Embryonic facial prominence (tissue), 1 donor: Measurements from ENCODE around the gene PDLIM4.

Experiments
- DNase-seq: peaks from one replicate; pipeline ENCODE4 v3.0.0-alpha.2; 2016; ENCODE audit errors: extremely low spot score

The PDLIM4 gene

DNA sequence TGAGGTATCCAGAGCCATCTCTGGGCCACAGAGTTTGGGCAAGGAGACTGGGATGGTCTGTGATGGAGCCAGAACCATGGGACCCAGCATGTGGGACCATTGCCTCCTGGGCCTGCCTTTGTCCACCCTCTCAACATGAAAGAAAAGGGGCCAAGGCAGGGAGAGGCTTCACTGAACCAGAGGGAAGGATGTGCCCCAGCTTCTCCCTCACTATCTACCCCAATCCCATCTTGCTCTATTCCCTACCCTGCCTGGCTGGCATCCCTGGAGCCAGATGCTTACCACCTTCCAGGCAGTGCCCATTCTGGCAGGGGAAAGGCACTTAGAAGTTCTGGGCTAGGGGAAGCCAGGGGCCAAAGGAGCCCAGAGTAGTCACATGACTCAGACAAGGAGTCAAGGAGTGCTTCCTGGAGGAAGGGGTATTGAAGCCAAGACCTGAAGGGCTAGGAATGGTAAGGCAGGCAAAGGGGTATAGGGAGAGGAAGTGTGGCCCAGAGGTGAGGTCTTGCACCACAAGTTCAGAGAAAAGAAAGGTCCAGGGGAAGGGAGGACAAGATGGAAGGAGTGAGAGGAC is 9.8 kb downstream of the PDLIM4 start:
- DNase-seq, result no peak

DNA sequence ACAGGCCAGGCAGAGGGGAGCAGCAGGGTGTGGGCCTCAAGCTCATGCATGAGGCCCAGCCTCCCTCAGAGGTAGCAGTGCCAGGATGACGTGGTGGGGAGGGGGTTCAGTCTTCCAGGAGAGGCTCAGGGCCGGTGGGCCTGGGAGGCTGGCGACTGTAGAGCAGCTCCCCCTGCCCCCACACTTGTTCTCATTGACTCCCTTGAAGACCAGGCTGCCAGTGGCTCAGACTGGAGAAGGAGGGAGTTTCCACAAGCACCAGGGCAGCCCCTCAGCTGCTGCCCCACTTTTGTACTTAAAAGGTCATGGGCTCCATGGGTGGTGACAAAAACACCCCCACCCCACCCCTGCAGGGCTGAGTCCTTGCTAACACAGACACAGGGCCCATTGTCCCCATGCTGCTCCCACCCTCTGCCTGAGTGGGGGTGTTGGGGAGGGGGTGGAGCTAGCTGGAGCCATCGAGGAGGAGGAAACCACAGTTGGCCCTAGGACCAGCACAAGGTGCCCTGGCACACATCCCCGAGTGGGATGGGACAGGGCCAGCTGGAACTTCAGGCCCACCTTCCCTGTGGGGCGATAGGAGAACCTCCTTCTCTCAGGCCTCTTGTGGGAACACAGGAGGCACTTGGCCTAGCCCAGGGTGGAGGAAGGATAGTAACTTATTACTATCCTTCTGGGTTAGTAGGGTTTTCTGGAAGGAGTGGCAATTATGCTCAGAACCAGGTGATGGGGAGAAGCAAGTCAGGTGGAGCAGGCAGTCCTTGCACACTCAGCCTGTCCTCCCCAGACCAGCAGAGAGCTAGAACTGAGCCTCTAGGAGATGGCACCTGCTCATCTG is 10.7 kb downstream of the PDLIM4 start:
- DNase-seq, result no peak

DNA sequence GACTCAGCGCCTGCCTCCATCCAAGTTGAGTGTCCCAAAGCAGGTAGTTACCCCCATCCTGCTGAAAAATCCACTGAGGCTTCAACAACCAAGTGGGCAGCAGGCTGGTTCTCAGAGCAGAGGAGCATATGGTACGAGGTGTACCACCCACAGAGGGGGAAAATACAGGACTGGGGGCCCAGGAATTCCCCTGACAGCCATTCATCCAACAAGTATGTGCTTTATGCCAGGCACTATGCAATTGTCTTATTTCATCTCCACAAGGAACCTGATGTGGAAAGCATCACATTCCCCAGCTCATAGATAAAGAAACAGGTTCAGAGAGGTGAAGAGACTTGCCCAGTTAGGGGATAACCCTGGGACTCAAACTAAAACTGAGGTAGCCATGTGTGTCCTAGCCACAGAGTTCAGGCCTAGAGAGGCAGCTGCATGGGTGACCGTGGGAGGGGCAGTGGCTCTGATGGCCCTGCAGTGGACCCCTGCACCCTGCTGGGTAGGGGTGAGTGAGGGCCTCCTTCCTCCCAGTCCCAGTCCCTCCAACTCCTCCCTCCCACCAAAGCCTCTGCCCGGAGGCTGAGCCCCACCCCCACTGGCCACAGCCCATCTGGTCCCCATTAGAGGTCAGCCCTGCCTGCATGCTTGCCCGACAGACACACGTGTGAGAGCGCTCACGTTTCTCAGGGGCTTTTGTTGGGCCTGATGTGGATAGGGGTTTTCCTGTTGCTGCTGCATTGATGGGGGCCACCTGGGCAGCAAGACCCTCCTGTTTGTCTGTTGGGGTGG is 11.5 kb downstream of the PDLIM4 start:
- DNase-seq, result no peak

DNA sequence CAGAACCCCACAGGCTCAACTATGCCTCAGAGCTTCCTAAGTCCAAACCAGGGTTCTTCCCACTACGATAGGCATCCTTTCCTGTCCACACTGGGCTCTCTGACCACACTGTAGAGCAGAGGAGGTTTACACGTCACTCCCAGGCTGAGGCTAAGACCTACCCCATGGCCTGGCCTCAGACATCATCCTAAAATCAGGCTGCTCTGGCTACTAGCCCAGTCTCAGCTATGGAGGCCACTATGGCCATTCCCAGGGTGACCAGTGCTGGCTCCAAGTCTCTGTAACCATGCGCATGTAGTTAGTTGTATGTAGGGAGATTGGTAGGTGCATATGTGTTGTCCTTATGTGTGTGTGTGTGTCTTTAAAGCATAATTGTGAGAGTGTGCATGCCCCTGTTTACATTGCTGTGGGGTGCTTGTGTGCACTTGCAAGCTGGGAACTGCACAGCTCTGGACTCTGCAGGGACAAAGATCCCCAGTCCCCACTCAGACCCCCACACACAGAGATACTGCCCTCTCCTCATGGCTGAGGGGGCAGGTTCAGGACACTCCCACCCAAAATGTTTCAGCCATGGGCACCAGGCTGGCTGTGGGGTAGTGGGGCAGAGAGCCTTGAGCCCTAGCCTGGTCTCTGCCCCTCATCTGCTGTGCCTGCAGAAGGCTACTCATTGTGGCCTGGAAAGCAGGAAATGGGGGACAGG is 12.3 kb downstream of the PDLIM4 start:
- no peak for DNase-seq

DNA sequence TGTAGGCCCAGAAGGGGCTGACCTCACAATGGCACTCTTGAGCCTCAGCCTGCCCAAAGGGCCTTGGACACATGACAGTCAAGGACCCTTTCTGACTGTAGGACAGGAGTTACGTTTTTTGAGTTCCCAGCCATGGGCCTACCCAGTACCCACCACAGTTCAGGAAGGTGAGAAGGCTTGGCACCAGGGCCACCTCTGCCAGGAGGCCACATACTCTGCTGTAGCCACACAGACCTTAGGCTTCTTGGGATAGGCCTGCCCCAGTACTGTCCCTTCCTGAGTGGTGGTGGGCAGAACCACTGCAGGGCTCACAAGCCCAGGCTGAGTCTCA is 12.8 kb downstream of the PDLIM4 start:
- no peak for DNase-seq

DNA sequence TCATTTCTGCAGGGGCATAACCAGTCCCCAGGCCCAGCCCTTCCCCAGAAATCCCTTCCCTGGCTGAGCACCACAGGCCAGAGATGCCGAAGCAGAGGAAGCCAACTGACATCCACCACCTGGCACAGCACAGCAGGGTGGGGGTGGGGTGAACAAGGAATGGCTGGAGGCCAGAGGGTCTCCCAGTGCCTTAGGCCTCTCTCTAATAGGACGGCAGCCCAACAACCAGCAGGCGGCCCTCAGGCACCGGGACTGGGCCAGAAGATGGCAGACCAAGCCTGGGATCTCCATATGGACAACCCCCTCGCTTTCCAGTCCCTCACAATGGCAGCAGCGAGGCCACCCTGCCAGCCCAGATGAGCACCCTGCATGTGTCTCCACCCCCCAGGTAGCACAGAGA is 13.2 kb downstream of the PDLIM4 start:
- no peak for DNase-seq

DNA sequence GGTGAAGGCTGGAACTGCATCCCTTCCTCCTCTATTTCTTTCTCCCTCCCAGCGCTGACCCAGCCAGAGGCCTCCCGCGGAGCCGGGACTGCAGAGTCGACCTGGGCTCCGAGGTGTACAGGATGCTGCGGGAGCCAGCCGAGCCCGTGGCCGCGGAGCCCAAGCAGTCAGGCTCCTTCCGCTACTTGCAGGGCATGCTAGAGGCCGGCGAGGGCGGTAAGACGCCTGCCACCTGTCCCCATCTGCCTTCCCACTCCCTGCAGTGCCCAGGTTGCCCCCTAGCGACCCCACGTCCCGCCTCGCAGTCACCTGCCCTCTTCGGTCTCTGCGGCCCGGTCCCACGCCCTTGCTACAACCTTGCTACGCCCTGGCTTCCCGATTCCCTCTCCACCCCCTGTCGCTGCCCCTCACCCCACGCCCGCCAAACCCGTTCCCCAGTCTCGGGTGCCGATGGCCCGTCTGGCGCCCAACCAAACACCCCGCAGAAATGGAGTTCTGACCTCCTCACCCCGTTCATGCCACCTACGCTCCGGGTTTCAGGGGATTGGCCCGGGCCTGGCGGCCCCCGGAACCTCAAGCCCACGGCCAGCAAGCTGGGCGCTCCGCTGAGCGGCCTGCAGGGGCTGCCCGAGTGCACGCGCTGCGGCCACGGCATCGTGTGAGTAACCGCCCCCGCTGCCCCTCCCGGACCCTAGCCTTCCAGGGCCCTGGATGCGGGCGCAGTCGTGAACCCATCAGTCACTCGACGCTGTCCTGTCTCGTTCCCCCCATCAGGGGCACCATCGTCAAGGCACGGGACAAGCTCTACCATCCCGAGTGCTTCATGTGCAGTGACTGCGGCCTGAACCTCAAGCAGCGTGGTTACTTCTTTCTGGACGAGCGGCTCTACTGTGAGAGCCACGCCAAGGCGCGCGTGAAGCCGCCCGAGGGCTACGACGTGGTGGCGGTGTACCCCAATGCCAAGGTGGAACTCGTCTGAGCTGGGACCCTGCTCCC is 14.1 kb downstream of the PDLIM4 start:
- DNase-seq, result no peak

DNA sequence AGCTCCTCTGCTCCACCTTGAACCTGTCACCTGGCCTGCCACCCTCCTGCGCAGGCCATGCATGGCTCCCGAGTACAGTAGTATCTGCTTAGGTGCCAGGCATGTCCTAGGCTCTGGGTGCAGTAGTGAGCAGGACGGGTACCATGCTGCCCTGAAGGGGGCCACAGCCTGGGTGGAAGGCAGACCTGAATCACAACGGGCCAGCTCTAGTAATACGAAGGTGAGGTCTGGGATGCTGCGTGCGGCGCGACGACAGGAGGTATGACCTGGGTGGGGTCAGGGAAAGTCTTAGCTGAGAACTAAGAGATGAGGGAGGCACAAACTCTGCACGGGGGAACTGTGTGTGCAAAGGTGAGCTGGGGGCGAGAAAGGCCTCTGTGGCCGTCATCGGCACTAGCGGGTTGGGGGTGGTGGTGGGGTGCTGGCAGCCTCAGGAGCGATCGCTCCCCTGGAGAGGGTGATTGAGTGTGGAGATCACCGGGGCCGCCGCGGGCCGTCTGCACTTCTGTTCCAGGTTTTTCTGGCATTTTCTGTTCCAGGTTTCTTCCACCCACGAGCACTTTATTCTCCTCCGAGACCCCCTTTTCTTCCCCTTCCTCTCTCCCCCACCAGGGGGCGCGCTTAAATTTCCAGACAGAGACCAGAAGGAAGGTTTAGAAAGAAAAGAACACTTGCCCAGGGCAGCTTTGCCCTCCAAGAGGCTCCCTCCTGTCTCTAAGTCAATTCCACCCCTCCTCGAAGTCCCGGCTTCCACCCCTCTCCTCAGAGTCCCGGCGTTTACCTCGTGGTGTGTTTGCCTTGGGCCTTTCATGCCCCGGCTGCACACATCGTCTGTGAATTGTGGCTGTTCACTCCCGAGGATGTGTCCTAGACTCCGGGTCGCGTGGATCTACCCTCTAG is 15.1 kb downstream of the PDLIM4 start:
- DNase-seq, result no peak

DNA sequence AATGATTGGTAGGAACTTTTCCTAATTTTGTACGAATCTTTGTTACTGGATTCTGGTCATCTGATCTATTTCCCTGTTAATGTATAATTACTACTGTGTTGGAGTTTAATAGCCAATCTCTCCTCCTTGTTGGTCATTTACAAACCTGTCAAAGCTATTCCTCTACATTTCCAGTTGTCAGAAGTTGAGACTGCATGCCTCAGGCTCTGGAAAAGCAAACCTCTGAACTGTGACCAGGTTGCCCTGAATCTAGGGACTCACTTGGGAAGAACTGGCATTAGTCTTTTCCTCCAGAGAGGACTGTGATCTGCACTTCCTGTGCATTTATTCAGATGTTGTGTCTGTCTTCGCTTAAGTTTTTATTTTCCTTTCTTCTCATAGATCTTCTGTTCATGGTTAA is 16.1 kb downstream of the PDLIM4 start:
- DNase-seq, result no peak

DNA sequence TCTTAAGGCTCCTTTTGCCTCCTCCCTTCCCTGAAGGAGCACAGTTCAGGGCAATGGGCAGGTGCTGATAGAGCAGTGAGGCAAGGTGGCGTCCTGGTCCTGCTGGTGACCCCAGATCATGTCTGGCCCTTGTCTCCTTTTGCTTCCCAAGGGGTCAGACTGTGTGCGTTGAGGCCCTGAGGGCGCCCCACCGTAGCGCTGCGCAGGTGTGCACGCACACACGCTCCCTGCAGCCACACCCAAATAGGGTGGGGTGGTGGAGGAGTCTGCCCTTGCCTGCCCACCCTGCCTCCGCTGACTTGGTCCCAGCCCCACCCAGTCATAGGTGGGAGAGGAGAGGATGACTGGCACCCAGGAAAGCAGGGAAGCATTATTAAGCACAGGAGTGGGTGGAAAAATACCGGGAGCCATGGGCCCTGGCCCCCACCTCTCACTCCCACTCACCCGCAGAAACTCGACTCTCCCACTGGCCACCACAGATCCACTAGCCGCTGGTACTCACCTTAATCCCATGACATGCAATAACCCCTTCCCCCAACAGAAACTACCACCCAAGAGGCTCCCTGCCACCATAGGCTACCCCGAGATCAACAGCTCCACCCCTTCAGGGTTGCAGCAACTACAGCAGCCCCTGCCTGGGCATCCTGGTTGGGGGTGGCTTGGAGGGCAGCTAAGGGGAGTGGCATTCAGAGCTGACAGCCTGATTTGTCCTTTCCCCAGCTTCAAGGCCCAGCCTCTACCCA is 16.7 kb downstream of the PDLIM4 start:
- no peak for DNase-seq

DNA sequence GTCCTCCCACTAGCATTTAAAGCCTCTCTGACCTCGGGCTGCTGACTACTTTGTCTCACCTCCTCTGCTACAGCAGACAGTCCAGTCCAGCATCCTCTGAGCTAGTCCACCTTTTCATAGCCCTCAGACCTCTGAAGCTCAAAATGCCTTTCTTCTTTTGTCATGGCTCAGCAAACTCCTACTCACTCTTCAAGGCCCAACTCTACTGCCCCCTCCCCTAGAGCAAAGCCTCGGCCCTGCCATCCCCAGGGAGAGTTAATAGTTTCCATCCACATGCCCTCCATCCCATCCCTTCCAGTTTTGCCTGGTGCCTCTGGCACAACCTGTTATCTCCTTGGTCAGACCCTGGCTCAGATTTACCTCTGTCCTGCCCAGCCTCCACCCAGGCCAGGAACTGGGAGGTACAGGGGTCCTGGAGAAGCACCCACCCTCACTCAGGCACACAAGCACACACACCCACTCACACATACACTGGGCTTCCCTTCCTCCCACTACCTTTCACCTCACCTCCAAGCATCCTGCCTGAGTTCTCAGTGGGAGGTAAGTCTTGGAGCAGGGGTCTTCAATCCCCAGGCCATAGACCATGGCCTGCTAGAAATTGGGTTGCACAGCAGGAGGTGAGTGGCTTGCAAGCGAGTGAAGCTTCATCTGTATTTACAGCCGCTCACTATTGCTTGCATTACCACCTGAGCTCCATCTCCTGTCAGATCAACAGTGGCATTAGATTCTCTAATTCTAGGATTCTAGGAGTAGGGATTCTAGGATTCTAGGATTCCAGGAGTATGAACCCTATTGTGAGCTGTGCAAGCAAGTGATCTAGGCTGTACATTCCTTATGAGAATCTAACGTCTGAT is 18.1 kb downstream of the PDLIM4 start:
- no peak for DNase-seq

DNA sequence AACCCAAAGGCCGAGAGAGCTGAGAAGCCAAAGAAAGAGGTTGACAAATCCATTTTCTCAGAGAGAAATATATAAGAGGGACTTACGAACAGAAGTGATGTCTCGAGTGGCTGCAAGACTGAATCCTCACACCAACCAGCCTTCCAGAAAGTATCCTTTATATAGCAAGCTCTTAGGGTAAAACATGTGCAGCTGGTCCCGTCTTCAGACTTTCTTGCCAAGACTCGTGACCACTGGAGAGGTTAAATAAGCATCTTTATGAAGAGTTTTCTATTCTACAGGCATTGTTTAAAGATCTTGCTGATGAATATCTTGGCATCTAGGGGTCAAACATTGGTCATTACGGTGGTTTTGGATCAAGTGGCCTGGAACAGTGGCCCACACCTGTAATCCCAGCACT is 19.8 kb downstream of the PDLIM4 start:
- no peak for DNase-seq

DNA sequence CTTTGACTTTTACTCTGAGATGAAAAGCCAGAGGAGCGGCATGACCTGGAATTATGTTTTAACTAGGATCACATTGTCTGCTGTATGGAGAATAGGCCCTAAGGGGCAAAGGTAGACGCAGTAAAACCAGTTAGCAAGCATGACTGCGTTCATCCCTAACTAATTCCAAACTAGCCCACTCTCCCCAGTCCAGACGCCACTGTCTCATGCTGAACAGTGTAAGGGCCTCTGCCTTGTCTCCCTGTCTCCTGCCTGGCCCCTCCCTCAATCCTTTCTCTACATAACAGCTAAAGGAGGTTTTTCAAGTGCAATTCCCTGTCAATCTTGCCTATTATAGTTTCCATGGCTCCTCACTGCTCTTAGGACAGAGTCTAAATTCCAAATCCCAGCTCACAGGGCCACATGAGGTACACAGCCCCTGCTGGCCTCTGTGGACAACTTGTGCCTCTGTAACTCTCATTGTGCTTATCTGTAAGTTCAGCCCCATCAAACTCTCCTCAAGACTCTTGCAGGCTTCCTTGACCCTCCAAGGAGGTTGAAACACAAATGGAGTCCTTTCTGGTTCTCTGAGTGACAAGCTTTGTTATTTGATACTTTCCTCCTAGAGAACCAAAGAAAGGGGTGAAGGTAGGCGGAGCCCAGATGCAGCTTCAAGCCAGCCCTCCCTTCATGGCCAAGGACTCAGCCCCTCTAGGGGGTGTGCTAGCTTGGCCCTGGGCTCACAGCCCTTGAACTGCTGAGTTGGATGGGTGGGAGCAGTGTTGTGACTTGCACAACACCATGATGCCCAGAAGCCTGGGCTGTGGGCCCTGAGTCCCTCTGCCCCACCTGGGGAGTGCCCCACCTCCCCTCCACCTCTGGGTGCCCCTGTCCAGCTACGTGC is 20.7 kb downstream of the PDLIM4 start:
- DNase-seq, result no peak

DNA sequence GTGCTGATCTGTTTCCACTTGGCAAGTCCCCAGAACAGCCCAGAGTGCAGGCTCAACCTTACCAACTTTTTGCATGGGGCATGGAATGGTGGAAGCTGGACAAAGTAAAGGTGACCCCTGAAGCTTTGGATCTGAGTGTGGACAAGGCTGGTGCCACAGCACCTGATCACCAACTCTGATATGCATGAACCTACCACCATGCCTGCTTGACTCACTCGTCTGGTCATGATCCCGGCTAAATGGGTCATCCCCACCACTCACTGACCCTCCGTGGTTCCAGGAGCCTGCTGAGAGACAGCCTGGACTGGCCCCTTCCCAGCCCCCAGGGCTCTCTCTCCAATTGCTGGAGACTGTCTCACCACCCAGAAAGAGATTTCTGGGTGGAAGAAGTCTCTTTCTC is 22.3 kb downstream of the PDLIM4 start:
- no peak for DNase-seq

DNA sequence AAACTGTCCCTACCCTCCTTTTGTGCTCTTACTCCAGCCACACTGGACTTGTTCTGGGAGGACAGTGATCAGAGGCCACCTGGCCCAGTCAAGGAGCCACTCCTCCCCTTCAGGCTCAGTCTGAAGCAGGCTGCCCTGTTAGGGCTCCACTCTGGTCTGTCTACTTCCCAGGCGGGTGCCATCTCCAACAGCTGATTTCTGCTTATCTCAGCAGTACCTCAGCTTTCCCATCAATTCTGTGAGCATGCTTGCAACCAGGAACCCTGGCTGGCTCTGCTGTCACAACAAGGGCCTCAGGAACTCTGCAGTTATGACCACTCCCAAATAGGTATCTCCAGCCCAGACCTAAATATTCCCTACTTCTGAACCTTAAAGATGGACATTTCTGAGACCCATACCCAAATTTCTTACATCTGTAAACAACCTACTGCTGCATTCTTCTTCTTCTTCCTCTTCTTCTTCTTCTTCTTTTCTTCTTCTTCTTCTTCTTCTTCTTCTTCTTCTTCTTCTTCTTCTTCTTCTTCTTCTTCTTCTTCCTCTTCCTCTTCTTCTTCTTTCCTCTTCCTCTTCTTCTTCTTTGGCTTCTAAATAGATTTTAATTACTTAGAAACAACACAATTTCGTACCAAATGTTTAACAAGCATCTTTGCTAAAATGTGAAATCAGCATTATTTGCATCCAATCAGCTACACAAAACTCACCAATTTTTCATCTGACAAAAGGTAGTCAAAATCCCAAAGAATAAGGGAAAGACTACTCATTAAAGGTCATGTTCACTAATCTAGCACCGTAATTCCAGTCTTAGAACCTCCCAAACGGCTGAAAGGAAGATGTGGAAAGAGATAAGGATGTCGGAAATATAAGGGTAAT is 23.1 kb downstream of the PDLIM4 start:
- DNase-seq, result no peak

DNA sequence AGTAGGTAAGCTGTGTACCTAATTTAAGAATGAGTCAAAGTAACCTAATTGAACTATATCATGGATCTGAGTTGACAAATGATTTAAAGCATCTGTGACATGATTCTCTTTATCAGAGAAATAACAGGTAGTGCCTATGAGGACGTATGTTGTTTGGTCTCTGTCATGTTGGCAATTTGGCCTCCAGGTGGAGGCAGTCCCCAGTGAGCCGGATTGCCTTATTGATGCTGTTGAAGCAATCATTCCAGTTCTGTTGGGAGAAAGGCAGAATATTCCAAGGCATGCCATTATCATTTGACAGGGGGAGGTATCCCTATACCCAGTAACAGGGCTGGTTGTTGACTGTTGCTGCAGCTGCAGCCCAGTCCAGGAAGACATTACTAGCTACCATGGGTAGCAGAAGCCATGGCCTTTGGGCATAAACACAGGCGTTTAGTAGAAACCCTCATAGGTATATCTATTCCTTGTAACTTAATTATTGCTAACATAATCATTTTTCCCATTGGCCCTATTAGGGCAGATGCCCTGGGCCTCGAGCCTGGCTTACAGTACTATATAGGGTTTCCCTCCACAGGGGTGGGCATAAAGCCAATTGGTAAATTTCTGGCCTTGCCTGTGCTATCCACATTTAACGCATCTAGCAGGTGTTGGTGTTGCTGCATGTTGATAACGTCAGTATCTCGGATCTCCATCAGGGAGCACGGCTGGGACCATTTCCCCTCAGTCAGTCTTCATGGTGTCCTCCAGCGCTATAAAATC is 24.5 kb downstream of the PDLIM4 start:
- DNase-seq, result no peak
